ENCODE results near the gene CKM. TPM values are rescaled to one million over a fixed set of nuclear protein-coding genes. Genes with fewer than 3 reads are reported as not detected.

Gene CKM
- total and polyA plus RNA-seq, 2 donors (not counting 3 experiments of a cell fraction or from before 2014, with no cell fraction given), result not detected

DNA sequence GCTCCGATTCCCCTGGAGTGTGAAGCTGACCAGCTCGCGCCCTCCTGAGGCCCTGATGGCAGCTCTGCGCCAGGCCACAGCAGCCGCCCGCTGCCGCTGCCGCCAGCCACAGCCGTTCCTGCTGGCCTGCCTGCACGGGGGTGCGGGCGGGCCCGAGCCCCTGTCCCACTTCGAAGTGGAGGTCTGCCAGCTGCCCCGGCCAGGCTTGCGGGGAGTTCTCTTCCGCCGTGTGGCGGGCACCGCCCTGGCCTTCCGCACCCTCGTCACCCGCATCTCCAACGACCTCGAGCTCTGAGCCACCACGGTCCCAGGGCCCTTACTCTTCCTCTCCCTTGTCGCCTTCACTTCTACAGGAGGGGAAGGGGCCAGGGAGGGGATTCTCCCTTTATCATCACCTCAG is 20.3 kb downstream of the CKM start:
- Histone ChIP-seq H3K9me1 (replicated peaks; ENCODE audit: control insufficient read depth, extremely low read depth, insufficient read depth, low read length) (no peaks in the 10 kb centered on the region), H4K20me1 (replicated peaks; ENCODE audit: control insufficient read depth, extremely low read depth, insufficient read depth, low read length) (no peaks in the 10 kb centered on the region), H3K9me3 (replicated peaks; ENCODE audit: control insufficient read depth, insufficient read depth, low read length) (no peaks in the 10 kb centered on the region), H3K9ac (replicated peaks; ENCODE audit: extremely low read depth, insufficient read depth, low read length) (no peak overlapping the region), H2AFZ (ENCODE audit: low read depth, low read length) (no peak overlapping the region), H3K4me3 (replicated peaks in 1 of 3; ENCODE audit: insufficient read depth in 1 of 3, low read depth in 1 of 3, low read length in 3 of 3) (no peak overlapping the region), H3K79me2 (ENCODE audit: control insufficient read depth, insufficient read depth, low read length) (no peaks in the 10 kb centered on the region), H3K27me3 (ENCODE audit: control insufficient read depth in 2 of 2, insufficient read depth in 2 of 2, low read length in 2 of 2) (peaks cover 0 to 7% of the 10 kb centered on the region in 2 experiments), H3K36me3 (ENCODE audit: control insufficient read depth in 2 of 2, extremely low read depth in 1 of 2, insufficient read depth in 2 of 2, low read length in 2 of 2) (peaks cover 0 to 2% of the 10 kb centered on the region in 2 experiments), H3K27ac (ENCODE audit: insufficient read depth, low read depth, low read length) (no peak overlapping the region), H3K4me1 (ENCODE audit: control insufficient read depth, extremely low read depth, insufficient read depth, low read length) (no peaks in the 10 kb centered on the region), H3K4me2 (ENCODE audit: insufficient read depth, low read length) (no peak overlapping the region)
- ChIA-PET POLR2A (no interaction called here), CTCF (no interaction called here)
- dilution Hi-C loops (cut with MboI; ENCODE audit: extremely low pct_ligation_motif_present, low sequenced_read_pairs) (no loop called here), intact Hi-C loops (cut with micrococcal nuclease) (no loop called here)
- no TSS peak for BruUV-seq (replicated peaks)
- FAIRE-seq, result no peak
- no peak for DNase-seq (ENCODE audit: low read depth, low spot score)
- no peak for TF ChIP-seq POLR2A (IDR thresholded peaks at IDR 0.05; ENCODE audit: low read depth, low read length)
- TF ChIP-seq GATA2 (IDR thresholded peaks at IDR 0.05; ENCODE audit: insufficient read depth, insufficient read length, low read depth, low read length), result no peak
- no peak for TF ChIP-seq FOS (IDR thresholded peaks at IDR 0.05; ENCODE audit: borderline replicate concordance, insufficient read depth, low read length)
- TF ChIP-seq MAX (IDR thresholded peaks at IDR 0.05; ENCODE audit: insufficient read depth, insufficient read length), result no peak
- TF ChIP-seq, protein P1, sequence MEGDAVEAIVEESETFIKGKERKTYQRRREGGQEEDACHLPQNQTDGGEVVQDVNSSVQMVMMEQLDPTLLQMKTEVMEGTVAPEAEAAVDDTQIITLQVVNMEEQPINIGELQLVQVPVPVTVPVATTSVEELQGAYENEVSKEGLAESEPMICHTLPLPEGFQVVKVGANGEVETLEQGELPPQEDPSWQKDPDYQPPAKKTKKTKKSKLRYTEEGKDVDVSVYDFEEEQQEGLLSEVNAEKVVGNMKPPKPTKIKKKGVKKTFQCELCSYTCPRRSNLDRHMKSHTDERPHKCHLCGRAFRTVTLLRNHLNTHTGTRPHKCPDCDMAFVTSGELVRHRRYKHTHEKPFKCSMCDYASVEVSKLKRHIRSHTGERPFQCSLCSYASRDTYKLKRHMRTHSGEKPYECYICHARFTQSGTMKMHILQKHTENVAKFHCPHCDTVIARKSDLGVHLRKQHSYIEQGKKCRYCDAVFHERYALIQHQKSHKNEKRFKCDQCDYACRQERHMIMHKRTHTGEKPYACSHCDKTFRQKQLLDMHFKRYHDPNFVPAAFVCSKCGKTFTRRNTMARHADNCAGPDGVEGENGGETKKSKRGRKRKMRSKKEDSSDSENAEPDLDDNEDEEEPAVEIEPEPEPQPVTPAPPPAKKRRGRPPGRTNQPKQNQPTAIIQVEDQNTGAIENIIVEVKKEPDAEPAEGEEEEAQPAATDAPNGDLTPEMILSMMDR (IDR thresholded peaks at IDR 0.05; ENCODE audit: extremely low read depth in 1 of 2, insufficient read depth in 1 of 2, low read depth in 1 of 2, low read length in 2 of 2), result no peak
- TF ChIP-seq JUN (IDR thresholded peaks at IDR 0.05; ENCODE audit: borderline replicate concordance, insufficient read depth, insufficient read length, low read depth), result no peak
- TF ChIP-seq MYC (IDR thresholded peaks at IDR 0.05; ENCODE audit: low read depth, low read length), result no peak
- TF ChIP-seq EZH2 (IDR thresholded peaks at IDR 0.05; ENCODE audit: borderline replicate concordance, low read depth, low read length, severe bottlenecking), result no peak
- TF ChIP-seq POLR2AphosphoS5 (IDR thresholded peaks at IDR 0.05; ENCODE audit: insufficient read depth, low read depth, low read length), result no peak
